HAP-1 (cell line): Measurements from ENCODE around the gene MRPL54.

Experiments
- DNase-seq, 2 experiments: peaks; one replicate each; pipeline ENCODE4 v3.0.0-alpha.2; 2016 to 2020; ENCODE audit warnings: low spot score in 2 of 2
- H3K27me3 ChIP-seq: fragments of 250-450 bp; sonication (Bioruptor Pico); 2 replicates; pipeline ENCODE4 v1.5.1; 2020; ENCODE audit warnings: low read depth, mild to moderate bottlenecking, moderate library complexity
- H3K36me3 ChIP-seq: fragments of 250-450 bp; sonication (Bioruptor Pico); replicated peaks from 2 replicates; pipeline ENCODE4 v1.5.1; 2020; ENCODE audit warnings: mild to moderate bottlenecking
- H3K4me1 ChIP-seq: fragments of 250-450 bp; sonication (Bioruptor Pico); 2 replicates; pipeline ENCODE4 v1.5.1; 2020; ENCODE audit warnings: mild to moderate bottlenecking
- H3K4me3 ChIP-seq: fragments of 250-450 bp; sonication (Bioruptor Pico); 2 replicates; pipeline ENCODE4 v1.5.1; 2020; ENCODE audit warnings: mild to moderate bottlenecking, moderate library complexity
- H3K9me3 ChIP-seq: fragments of 250-450 bp; sonication (Bioruptor Pico); 2 replicates; pipeline ENCODE4 v1.5.1; 2020; ENCODE audit warnings: mild to moderate bottlenecking, moderate library complexity
- in situ Hi-C: fragments of 300-500 bp; cut with MboI; formaldehyde crosslinking; loops from 3 replicates; pipeline ENCODE4 v1.14.3; 2020; ENCODE audit warnings: low sequenced_read_pairs, inconsistent platforms, mixed read lengths

MRPL54 gene

GRCh38 chr19:3790941-3791340 is 28.5 kb downstream of the MRPL54 start:
- in situ Hi-C loops: no loop called here
- no peaks in the 10 kb centered on the region for H3K27me3 ChIP-seq

GRCh38 chr19:3792114-3792513 is 29.6 kb downstream of the MRPL54 start:
- Histone ChIP-seq H3K4me1 (no peaks in the 10 kb centered on the region), H3K27me3 (no peaks in the 10 kb centered on the region), H3K9me3 (peaks cover 8% of the 10 kb centered on the region; the same call in 1 of the 2 replicates), H3K4me3 (no peak overlapping the region), H3K36me3 (no peaks in the 10 kb centered on the region)
- in situ Hi-C loops: no loop called here
- no peak for DNase-seq

More at GRCh38 chr19:3790941-3791340, 28.5 kb downstream of the MRPL54 start:
- Histone ChIP-seq H3K4me1 (no peaks in the 10 kb centered on the region), H3K4me3 (no peak overlapping the region), H3K9me3 (peaks cover 4% of the 10 kb centered on the region; the same call in 1 of the 2 replicates), H3K36me3 (no peaks in the 10 kb centered on the region)
- no peak for DNase-seq

- Histone ChIP-seq H3K27me3 (no peaks in the 10 kb centered on the region), H3K36me3 (no peaks in the 10 kb centered on the region), H3K4me3 (no peak overlapping the region), H3K9me3 (peaks cover 8% of the 10 kb centered on the region; the same call in 1 of the 2 replicates), H3K4me1 (no peaks in the 10 kb centered on the region)
- in situ Hi-C loops: no loop called here
- no peak for DNase-seq
These were observed 31.3 kb downstream of the MRPL54 start for GRCh38 chr19:3793799-3794198.

GRCh38 chr19:3796358-3796757 is 33.9 kb downstream of the MRPL54 start:
- H3K4me1 ChIP-seq: no peaks in the 10 kb centered on the region
- no peak for DNase-seq
- peaks cover 13% of the 10 kb centered on the region for H3K27me3 ChIP-seq
- H3K9me3 ChIP-seq: peaks cover 8% of the 10 kb centered on the region; the same call in 1 of the 2 replicates
- in situ Hi-C loops: no loop called here
- no peaks in the 10 kb centered on the region for H3K36me3 ChIP-seq
- no peak overlapping the region for H3K4me3 ChIP-seq

GRCh38 chr19:3798137-3798536 is 35.7 kb downstream of the MRPL54 start:
- in situ Hi-C loops: no loop called here
- DNase-seq: no peak
- Histone ChIP-seq H3K4me1 (no peaks in the 10 kb centered on the region), H3K9me3 (peaks cover 8% of the 10 kb centered on the region; the same call in 1 of the 2 replicates), H3K4me3 (no peak overlapping the region), H3K36me3 (no peaks in the 10 kb centered on the region), H3K27me3 (peaks cover 19% of the 10 kb centered on the region)

GRCh38 chr19:3800996-3801395 is 38.5 kb downstream of the MRPL54 start:
- Histone ChIP-seq H3K4me1 (no peaks in the 10 kb centered on the region), H3K27me3 (peaks cover 19% of the 10 kb centered on the region), H3K9me3 (0 out of 2 replicates have a peak, but pooled peaks cover 4% of the 10 kb centered on the region), H3K4me3 (no peak overlapping the region), H3K36me3 (no peaks in the 10 kb centered on the region)
- no peak for DNase-seq
- in situ Hi-C loops: no loop called here

- no peaks in the 10 kb centered on the region for H3K4me1 ChIP-seq
- DNase-seq: peak in 1 of 2 experiments; percentile 35
- 0 out of 2 replicates have a peak, but pooled peaks cover 3% of the 10 kb centered on the region for H3K9me3 ChIP-seq
- no peak overlapping the region for H3K4me3 ChIP-seq
- no peaks in the 10 kb centered on the region for H3K36me3 ChIP-seq
- H3K27me3 ChIP-seq: peaks cover 19% of the 10 kb centered on the region
- in situ Hi-C loops: no loop called here
These were observed 39.1 kb downstream of the MRPL54 start for GRCh38 chr19:3801412-3802096.

GRCh38 chr19:3803114-3803888 is 40.8 kb downstream of the MRPL54 start:
- in situ Hi-C loops: no loop called here

GRCh38 chr19:3803986-3804385 is 41.5 kb downstream of the MRPL54 start:
- Histone ChIP-seq H3K9me3 (no peaks in the 10 kb centered on the region), H3K4me3 (no peak overlapping the region), H3K27me3 (peaks cover 19% of the 10 kb centered on the region), H3K4me1 (no peaks in the 10 kb centered on the region), H3K36me3 (no peaks in the 10 kb centered on the region)
- in situ Hi-C loops: no loop called here
- DNase-seq: no peak

More at GRCh38 chr19:3803114-3803888, 40.8 kb downstream of the MRPL54 start:
- Histone ChIP-seq H3K4me1 (no peaks in the 10 kb centered on the region), H3K4me3 (no peak overlapping the region), H3K27me3 (peaks cover 19% of the 10 kb centered on the region), H3K36me3 (no peaks in the 10 kb centered on the region), H3K9me3 (no peaks in the 10 kb centered on the region)
- DNase-seq: no peak

- in situ Hi-C loops: no loop called here
- Histone ChIP-seq H3K4me1 (no peaks in the 10 kb centered on the region), H3K4me3 (no peak overlapping the region), H3K36me3 (no peaks in the 10 kb centered on the region), H3K27me3 (peaks cover 19% of the 10 kb centered on the region), H3K9me3 (no peaks in the 10 kb centered on the region)
- no peak for DNase-seq
These were observed 41.9 kb downstream of the MRPL54 start for GRCh38 chr19:3804429-3804828.

- DNase-seq: no peak
- in situ Hi-C loops: no loop called here
- Histone ChIP-seq H3K4me3 (no peak overlapping the region), H3K36me3 (no peaks in the 10 kb centered on the region), H3K9me3 (no peaks in the 10 kb centered on the region), H3K4me1 (no peaks in the 10 kb centered on the region), H3K27me3 (peaks cover 11% of the 10 kb centered on the region)
These were observed 43.4 kb downstream of the MRPL54 start for GRCh38 chr19:3805859-3806258.

- no peak overlapping the region for H3K4me3 ChIP-seq
- in situ Hi-C loops: no loop called here
- peaks cover under 1% of the 10 kb centered on the region; the same call in 1 of the 2 replicates for H3K27me3 ChIP-seq
- no peaks in the 10 kb centered on the region for H3K4me1 ChIP-seq
- H3K9me3 ChIP-seq: no peaks in the 10 kb centered on the region
- no peaks in the 10 kb centered on the region for H3K36me3 ChIP-seq
- no peak for DNase-seq
These were observed 44.6 kb downstream of the MRPL54 start for GRCh38 chr19:3807131-3807480.

GRCh38 chr19:3807574-3808354 is 45.3 kb downstream of the MRPL54 start:
- DNase-seq: no peak
- no peaks in the 10 kb centered on the region for H3K9me3 ChIP-seq
- no peaks in the 10 kb centered on the region for H3K4me1 ChIP-seq
- in situ Hi-C loops: no loop called here
- no peaks in the 10 kb centered on the region for H3K27me3 ChIP-seq
- no peaks in the 10 kb centered on the region for H3K36me3 ChIP-seq
- no peak overlapping the region for H3K4me3 ChIP-seq
